SK-N-SH (cell line): ENCODE results near the gene MUC5B.

Experiments used
- EZH2phosphoT487 ChIP-seq: fragments of 200-600 bp; sonication (generic); IDR thresholded peaks from 2 replicates; pipeline ENCODE4 v1.6.1; 2017; ENCODE audit warnings: low read depth, mixed run types, mild to moderate bottlenecking, antibody characterized with exemption, moderate library complexity, borderline replicate concordance
- FOSL2 ChIP-seq: IDR thresholded peaks from 2 replicates; pipeline ENCODE4 v1.4.0; 2012; ENCODE audit warnings: low read depth, mild to moderate bottlenecking, moderate library complexity, borderline replicate concordance
- JUND ChIP-seq: IDR thresholded peaks from 2 replicates; pipeline ENCODE4 v1.4.0; 2012
- MEF2A ChIP-seq: IDR thresholded peaks from 2 replicates; pipeline ENCODE4 v1.4.0; 2012; ENCODE audit warnings: low read depth, borderline replicate concordance
- NFIC ChIP-seq: IDR thresholded peaks from 2 replicates; pipeline ENCODE4 v1.4.0; 2012; ENCODE audit warnings: borderline replicate concordance
- POLR2AphosphoS5 ChIP-seq: IDR thresholded peaks from 2 replicates; pipeline ENCODE4 v1.6.1; 2012; ENCODE audit warnings: low read depth, low read length
- TCF12 ChIP-seq: IDR thresholded peaks from 2 replicates; pipeline ENCODE4 v1.4.0; 2012
- TEAD4 ChIP-seq: IDR thresholded peaks from 2 replicates; pipeline ENCODE4 v1.4.0; 2012; ENCODE audit warnings: mild to moderate bottlenecking, borderline replicate concordance; ENCODE audit not compliant: insufficient read depth
- TF ChIP-seq, protein P1 (sequence below): fragments of 200-600 bp; sonication (generic); IDR thresholded peaks from 2 replicates; pipeline ENCODE4 v1.6.1; 2017; ENCODE audit warnings: antibody characterized with exemption, mild to moderate bottlenecking, moderate library complexity

DNA sequence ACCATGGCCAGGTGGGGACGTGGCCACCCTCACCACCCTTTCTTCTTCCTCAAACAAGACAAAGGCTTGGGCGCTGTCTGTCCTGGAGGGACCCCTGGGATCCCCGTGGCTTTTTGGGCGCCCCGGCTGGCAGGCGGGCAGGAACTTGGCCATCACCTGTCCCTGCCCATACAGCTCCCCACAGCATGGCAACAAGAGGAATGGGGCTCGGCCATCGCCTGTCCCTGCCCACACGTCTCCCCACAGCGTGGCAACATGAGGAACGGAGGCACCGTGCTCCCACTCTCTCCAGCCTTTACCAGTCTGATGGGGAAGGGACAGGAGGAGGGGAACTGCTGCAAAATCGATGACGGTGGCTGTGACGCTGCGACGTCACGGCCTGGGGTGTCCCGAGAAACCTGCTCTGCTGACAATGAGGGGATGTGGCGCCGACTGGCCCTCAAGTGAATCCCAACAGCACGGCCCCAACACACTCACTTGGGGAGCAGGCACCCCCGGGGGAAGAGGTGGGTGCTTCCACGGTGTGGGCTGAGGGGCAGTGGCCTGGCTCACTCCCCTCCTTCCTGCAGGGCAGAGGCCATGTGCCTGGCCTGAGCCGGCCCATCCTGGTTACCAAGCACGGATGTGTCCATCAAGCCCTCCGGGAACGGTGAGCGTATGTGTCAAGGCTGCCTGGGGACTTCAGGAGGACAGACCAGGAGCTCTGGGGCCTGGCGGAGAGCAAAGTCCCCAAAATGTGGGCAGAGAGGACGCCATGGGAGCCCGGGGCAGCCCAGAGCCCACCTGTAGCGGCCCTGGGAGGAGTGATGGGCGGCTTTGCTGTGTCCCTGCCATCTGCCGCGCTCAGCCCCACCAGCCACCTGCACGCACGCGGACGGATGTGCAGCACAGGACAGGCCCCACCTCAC is 56.2 kb downstream of the MUC5B start:
- TF ChIP-seq, protein P1, sequence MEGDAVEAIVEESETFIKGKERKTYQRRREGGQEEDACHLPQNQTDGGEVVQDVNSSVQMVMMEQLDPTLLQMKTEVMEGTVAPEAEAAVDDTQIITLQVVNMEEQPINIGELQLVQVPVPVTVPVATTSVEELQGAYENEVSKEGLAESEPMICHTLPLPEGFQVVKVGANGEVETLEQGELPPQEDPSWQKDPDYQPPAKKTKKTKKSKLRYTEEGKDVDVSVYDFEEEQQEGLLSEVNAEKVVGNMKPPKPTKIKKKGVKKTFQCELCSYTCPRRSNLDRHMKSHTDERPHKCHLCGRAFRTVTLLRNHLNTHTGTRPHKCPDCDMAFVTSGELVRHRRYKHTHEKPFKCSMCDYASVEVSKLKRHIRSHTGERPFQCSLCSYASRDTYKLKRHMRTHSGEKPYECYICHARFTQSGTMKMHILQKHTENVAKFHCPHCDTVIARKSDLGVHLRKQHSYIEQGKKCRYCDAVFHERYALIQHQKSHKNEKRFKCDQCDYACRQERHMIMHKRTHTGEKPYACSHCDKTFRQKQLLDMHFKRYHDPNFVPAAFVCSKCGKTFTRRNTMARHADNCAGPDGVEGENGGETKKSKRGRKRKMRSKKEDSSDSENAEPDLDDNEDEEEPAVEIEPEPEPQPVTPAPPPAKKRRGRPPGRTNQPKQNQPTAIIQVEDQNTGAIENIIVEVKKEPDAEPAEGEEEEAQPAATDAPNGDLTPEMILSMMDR, result no peak
- TF ChIP-seq TEAD4 (no peak), TCF12 (no peak), POLR2AphosphoS5 (no peak), EZH2phosphoT487 (no peak), JUND (no peak), NFIC (no peak), FOSL2 (no peak), MEF2A (no peak)
